ENCODE data around the gene TANGO2. TPM values are rescaled to one million over a fixed set of nuclear protein-coding genes. Genes with fewer than 3 reads are reported as not detected.
A peak's percentile ranks its signal among the peaks of the same experiment; 100 is the strongest.

Gene TANGO2
- total and polyA plus RNA-seq, 9 of the 15 experiments (the other 6 are each of a cell fraction or from before 2014, with no cell fraction given) = 15.5 to 94.9 (median 70.1) TPM

- TF ChIP-seq PREB (CRISPR knock-in tag; IDR thresholded peaks at IDR 0.05) = no peak
- TF ChIP-seq ZNF311 (CRISPR knock-in tag; IDR thresholded peaks at IDR 0.05) = no peak
- no peak for TF ChIP-seq CREB5 (CRISPR knock-in tag; IDR thresholded peaks at IDR 0.05)
- 0 out of 2 replicates have a peak, but pooled peaks have one; percentile 29 for TF ChIP-seq CHCHD3 (CRISPR knock-in tag; IDR thresholded peaks at IDR 0.05)
- no peak for TF ChIP-seq ZNF449 (CRISPR knock-in tag; IDR thresholded peaks at IDR 0.05)
These were observed 34.9 kb upstream of the TANGO2 start (continued) for GRCh38 chr22:19986011-19986409.

All from K562 (cell line).